Natural killer cell (primary cell): ENCODE results near the gene KHDC3L. TPM values are rescaled to one million over a fixed set of nuclear protein-coding genes. Genes with fewer than 3 reads are reported as not detected.

Source experiments
- ATAC-seq, 3 donors: fragments of 150-1000 bp in 2 of 3; fragments of 200-7000 bp in 1 of 3; cut with Tn5 transposase; 1 replicate in 1 of 3; 2 replicates in 2 of 3; pipeline ENCODE4 v1.10.0; 2021; ENCODE audit warnings: mild to moderate bottlenecking in 2 of 3, moderate library complexity in 2 of 3
- DNase-seq, 2 donors: peaks; one replicate each; pipeline versions ENCODE4 v3.0.0 to v3.0.0-alpha.2; 2013 to 2021; ENCODE audit warnings: mixed read lengths in 1 of 2
- H3K27ac ChIP-seq: one replicate; pipeline ENCODE4 v1.5.1; 2013; ENCODE audit warnings: mild to moderate bottlenecking, low read length
- H3K27me3 ChIP-seq: one replicate; pipeline ENCODE4 v1.6.1; 2013; ENCODE audit warnings: low read length; ENCODE audit not compliant: control insufficient read depth, insufficient read depth
- H3K36me3 ChIP-seq: one replicate; pipeline ENCODE4 v1.6.1; 2013; ENCODE audit warnings: low read length; ENCODE audit not compliant: control insufficient read depth, insufficient read depth
- H3K4me1 ChIP-seq: one replicate; pipeline ENCODE4 v1.6.1; 2013; ENCODE audit warnings: low read length; ENCODE audit not compliant: control insufficient read depth, insufficient read depth
- H3K4me3 ChIP-seq: one replicate; pipeline ENCODE4 v1.5.1; 2013; ENCODE audit warnings: low read length
- H3K9me3 ChIP-seq: one replicate; pipeline ENCODE4 v1.6.1; 2013; ENCODE audit warnings: low read length; ENCODE audit not compliant: control insufficient read depth, insufficient read depth
- H3K27ac Mint-ChIP-seq, 2 donors: one replicate each; pipeline ENCODE4 v1.8.0; 2022; ENCODE audit warnings: mild to moderate bottlenecking in 2 of 2, mixed read lengths in 2 of 2, moderate library complexity in 1 of 2
- H3K27me3 Mint-ChIP-seq, 2 donors: one replicate each; pipeline ENCODE4 v1.8.0; 2022; ENCODE audit warnings: low read depth in 2 of 2, mixed read lengths in 2 of 2
- H3K36me3 Mint-ChIP-seq: one replicate; pipeline ENCODE4 v1.8.0; 2022; ENCODE audit warnings: mixed read lengths
- H3K4me1 Mint-ChIP-seq, 2 donors: one replicate each; pipeline ENCODE4 v1.8.0; 2022; ENCODE audit warnings: mixed read lengths in 2 of 2
- H3K4me3 Mint-ChIP-seq: one replicate; pipeline ENCODE4 v1.8.0; 2022; ENCODE audit warnings: mild to moderate bottlenecking, moderate library complexity, mixed read lengths
- H3K9me3 Mint-ChIP-seq, 2 donors: one replicate each; pipeline ENCODE4 v1.8.0; 2022; ENCODE audit warnings: mixed read lengths in 2 of 2
- WGBS: methylation state at CpG from one replicate; pipeline ENCODE4 v1.1.7; 2013; ENCODE audit warnings: missing lambda C conversion rate; ENCODE audit not compliant: insufficient coverage; 5-methylcytosine and 5-hydroxymethylcytosine counted together
- intact Hi-C: fragments of 100-400 bp; cut with micrococcal nuclease; formaldehyde crosslinking; loops from one replicate; pipeline ENCODE4 v1.14.2; 2022
- total RNA-seq, 4 donors: library from RNA; stranded (reverse); fragments of 120-200 nt in 1 of 4; gene quantifications; one replicate each; pipeline versions ENCODE4 v1.2.3 to v1.2.4, GENCODE V29; 2013 to 2022
- TF ChIP-seq, protein P1 (sequence below): fragments of 200-600 bp; IDR thresholded peaks from one replicate; pipeline ENCODE4 v1.8.0; 2022; ENCODE audit warnings: antibody characterized with exemption

Gene KHDC3L
- total RNA-seq, 3 donors from 2014 or later (not counting 1 experiment from before 2014, with no cell fraction given) = not detected

DNA sequence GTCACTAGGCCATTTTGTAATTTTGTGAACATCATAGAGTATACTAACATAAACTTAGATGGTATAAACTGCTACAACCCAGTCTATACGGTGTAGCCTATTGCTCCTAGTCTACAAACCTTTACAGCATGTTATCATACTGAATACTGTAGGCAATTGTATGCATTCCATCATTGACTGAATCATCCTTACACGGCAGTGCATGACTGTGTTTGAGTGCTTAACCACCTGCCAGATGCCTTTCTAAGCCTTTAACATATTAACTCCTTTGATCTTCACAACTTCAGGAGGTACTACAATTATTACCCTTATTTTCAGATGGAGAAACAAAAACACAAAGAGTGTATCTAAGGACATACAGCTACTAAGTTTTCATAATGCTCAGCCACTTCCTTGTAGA is 22.4 kb upstream of the KHDC3L start:
- H3K36me3 ChIP-seq = no peaks in the 10 kb centered on the region
- intact Hi-C loops = no loop called here
- H3K4me1 Mint-ChIP-seq = no peaks in the 10 kb centered on the region
- no peak overlapping the region for H3K27ac Mint-ChIP-seq
- H3K9me3 ChIP-seq = no peaks in the 10 kb centered on the region
- no peaks in the 10 kb centered on the region for H3K27me3 ChIP-seq
- TF ChIP-seq, protein P1, sequence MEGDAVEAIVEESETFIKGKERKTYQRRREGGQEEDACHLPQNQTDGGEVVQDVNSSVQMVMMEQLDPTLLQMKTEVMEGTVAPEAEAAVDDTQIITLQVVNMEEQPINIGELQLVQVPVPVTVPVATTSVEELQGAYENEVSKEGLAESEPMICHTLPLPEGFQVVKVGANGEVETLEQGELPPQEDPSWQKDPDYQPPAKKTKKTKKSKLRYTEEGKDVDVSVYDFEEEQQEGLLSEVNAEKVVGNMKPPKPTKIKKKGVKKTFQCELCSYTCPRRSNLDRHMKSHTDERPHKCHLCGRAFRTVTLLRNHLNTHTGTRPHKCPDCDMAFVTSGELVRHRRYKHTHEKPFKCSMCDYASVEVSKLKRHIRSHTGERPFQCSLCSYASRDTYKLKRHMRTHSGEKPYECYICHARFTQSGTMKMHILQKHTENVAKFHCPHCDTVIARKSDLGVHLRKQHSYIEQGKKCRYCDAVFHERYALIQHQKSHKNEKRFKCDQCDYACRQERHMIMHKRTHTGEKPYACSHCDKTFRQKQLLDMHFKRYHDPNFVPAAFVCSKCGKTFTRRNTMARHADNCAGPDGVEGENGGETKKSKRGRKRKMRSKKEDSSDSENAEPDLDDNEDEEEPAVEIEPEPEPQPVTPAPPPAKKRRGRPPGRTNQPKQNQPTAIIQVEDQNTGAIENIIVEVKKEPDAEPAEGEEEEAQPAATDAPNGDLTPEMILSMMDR = no peak
- H3K9me3 Mint-ChIP-seq = no peaks in the 10 kb centered on the region
- ATAC-seq (no peak), DNase-seq (no peak)
- H3K4me3 Mint-ChIP-seq = no peak overlapping the region
- H3K36me3 Mint-ChIP-seq = no peaks in the 10 kb centered on the region
- no peaks in the 10 kb centered on the region for H3K4me1 ChIP-seq
- WGBS = 83% methylated on average over 2 of the region's 2 CpGs
- H3K4me3 ChIP-seq = no peak overlapping the region
- H3K27me3 Mint-ChIP-seq = no peaks in the 10 kb centered on the region
- no peak overlapping the region for H3K27ac ChIP-seq

GRCh38 chr6:73341335-73341734 is 21.1 kb upstream of the KHDC3L start:
- no peaks in the 10 kb centered on the region for H3K36me3 Mint-ChIP-seq
- H3K9me3 Mint-ChIP-seq = no peaks in the 10 kb centered on the region
- no peaks in the 10 kb centered on the region for H3K27me3 Mint-ChIP-seq
- no peaks in the 10 kb centered on the region for H3K4me1 Mint-ChIP-seq
- 71% methylated on average over 1 of the region's 1 CpG for WGBS
- no peak overlapping the region for H3K4me3 Mint-ChIP-seq
- H3K4me3 ChIP-seq = no peak overlapping the region
- no peaks in the 10 kb centered on the region for H3K36me3 ChIP-seq
- H3K27ac ChIP-seq = no peak overlapping the region
- H3K4me1 ChIP-seq = no peaks in the 10 kb centered on the region
- DNase-seq = no peak
- intact Hi-C loops = no loop called here
- no peak for ATAC-seq
- no peaks in the 10 kb centered on the region for H3K27me3 ChIP-seq
- TF ChIP-seq, protein P1 = no peak
- no peak overlapping the region for H3K27ac Mint-ChIP-seq
- no peaks in the 10 kb centered on the region for H3K9me3 ChIP-seq

GRCh38 chr6:73342174-73342573 is 20.3 kb upstream of the KHDC3L start:
- H3K4me3 Mint-ChIP-seq = no peak overlapping the region
- no peak for DNase-seq
- Histone ChIP-seq H3K4me1 (no peaks in the 10 kb centered on the region), H3K36me3 (no peaks in the 10 kb centered on the region), H3K27ac (no peak overlapping the region), H3K9me3 (no peaks in the 10 kb centered on the region), H3K27me3 (no peaks in the 10 kb centered on the region), H3K4me3 (no peak overlapping the region)
- no peaks in the 10 kb centered on the region for H3K4me1 Mint-ChIP-seq
- TF ChIP-seq, protein P1 = no peak
- intact Hi-C loops = no loop called here
- WGBS = 89% methylated on average over 2 of the region's 5 CpGs
- no peaks in the 10 kb centered on the region for H3K9me3 Mint-ChIP-seq
- no peak for ATAC-seq
- peaks cover 0 to 6% of the 10 kb centered on the region in 2 donors for H3K27me3 Mint-ChIP-seq
- H3K27ac Mint-ChIP-seq = no peak overlapping the region
- no peaks in the 10 kb centered on the region for H3K36me3 Mint-ChIP-seq

- Mint-ChIP-seq H3K36me3 (no peaks in the 10 kb centered on the region), H3K27ac (no peak overlapping the region), H3K27me3 (peaks cover 0 to 9% of the 10 kb centered on the region in 2 donors), H3K9me3 (no peaks in the 10 kb centered on the region), H3K4me3 (no peak overlapping the region), H3K4me1 (no peaks in the 10 kb centered on the region)
- Histone ChIP-seq H3K27ac (no peak overlapping the region), H3K27me3 (peaks cover 3% of the 10 kb centered on the region), H3K4me1 (no peaks in the 10 kb centered on the region), H3K4me3 (no peak overlapping the region), H3K9me3 (no peaks in the 10 kb centered on the region), H3K36me3 (no peaks in the 10 kb centered on the region)
- intact Hi-C loops = no loop called here
- DNase-seq = no peak
- no peak for ATAC-seq
- TF ChIP-seq, protein P1 = no peak
These were observed 19.3 kb upstream of the KHDC3L start for GRCh38 chr6:73343164-73343563.
